PC-9 (cell line): Measurements from ENCODE around the gene CTBP2.

Source experiments
- CTCF ChIP-seq: fragments of 200-600 bp; sonication (generic); conservative IDR thresholded peaks from 2 replicates; pipeline ENCODE4 v1.6.1; 2017; ENCODE audit warnings: mixed run types, antibody characterized with exemption, mild to moderate bottlenecking, moderate library complexity
- EZH2 ChIP-seq: fragments of 200-600 bp; sonication (generic); IDR thresholded peaks from 2 replicates; pipeline ENCODE4 v1.8.0; 2017; ENCODE audit warnings: antibody characterized with exemption, low read depth

- no peak for TF ChIP-seq CTCF
- no peak for TF ChIP-seq EZH2
Measured at GRCh38 chr10:125086691-125087090, 73.7 kb downstream of the CTBP2 start.
